OCI-LY3 (cell line): Measurements from ENCODE around the gene TCP11.
A peak's percentile ranks its signal among the peaks of the same experiment; 100 is the strongest.
"Not testable (repeated sequence)": the region's sequence is repeated elsewhere in the genome, so short reads cannot be mapped to it uniquely, and the experiment has no call there.

Experiments
- H2AFZ ChIP-seq: fragments of 200-600, 300-600 bp; shearing (Covaris generic); 2 replicates; pipeline ENCODE4 v1.6.0; 2014; ENCODE audit warnings: antibody characterized with exemption, low read depth, low read length
- H3K27ac ChIP-seq: fragments of 200-600, 300-600 bp; sonication (generic); 2 replicates; pipeline ENCODE4 v1.5.1; 2014; ENCODE audit warnings: mild to moderate bottlenecking, low read length, moderate library complexity, mixed read lengths
- H3K27me3 ChIP-seq: fragments of 200-600, 300-600 bp; sonication (generic); 2 replicates; pipeline ENCODE4 v1.6.1; 2014; ENCODE audit warnings: low read depth, low read length, mixed read lengths
- H3K36me3 ChIP-seq: fragments of 200-600, 300-600 bp; sonication (generic); replicated peaks from 2 replicates; pipeline ENCODE3; 2014; ENCODE audit warnings: low read depth, low read length, mixed read lengths
- H3K4me1 ChIP-seq: fragments of 300-600, 200-600 bp; sonication (generic); 2 replicates; pipeline ENCODE4 v1.6.1; 2014; ENCODE audit warnings: low read length, mixed read lengths
- H3K4me2 ChIP-seq: fragments of 200-600, 300-600 bp; sonication (generic); 2 replicates; pipeline ENCODE4 v1.6.1; 2014; ENCODE audit warnings: low read length, mixed read lengths
- H3K4me3 ChIP-seq: fragments of 300-600, 200-600 bp; sonication (generic); 2 replicates; pipeline ENCODE4 v1.5.1; 2014; ENCODE audit warnings: antibody characterized with exemption, mild to moderate bottlenecking, low read length, moderate library complexity
- H3K79me2 ChIP-seq: fragments of 300-600, 200-600 bp; shearing (Covaris generic); 2 replicates; pipeline ENCODE4 v1.6.1; 2014; ENCODE audit warnings: mild to moderate bottlenecking, low read length, mixed read lengths
- H3K9ac ChIP-seq: fragments of 300-600, 200-600 bp; shearing (Covaris generic); 2 replicates; pipeline ENCODE4 v1.6.0; 2014; ENCODE audit warnings: mild to moderate bottlenecking, low read length, moderate library complexity
- H3K9me3 ChIP-seq: fragments of 200-600, 300-600 bp; shearing (Covaris generic); 2 replicates; pipeline ENCODE4 v1.6.1; 2014; ENCODE audit warnings: low read length, mixed read lengths; ENCODE audit not compliant: insufficient read depth
- H4K20me1 ChIP-seq: fragments of 200-600, 300-600 bp; sonication (generic); 2 replicates; pipeline ENCODE4 v1.6.1; 2016; ENCODE audit warnings: low read length, mixed read lengths; ENCODE audit not compliant: insufficient read depth
- CTCF ChIP-seq: fragments of 200-600, 300-600 bp; sonication (generic); IDR thresholded peaks from 2 replicates; pipeline ENCODE4 v1.5.1; 2014; ENCODE audit warnings: antibody characterized with exemption, low read length, low read depth
- EZH2phosphoT487 ChIP-seq: fragments of 200-600 bp; shearing (Covaris generic); IDR thresholded peaks from 2 replicates; pipeline ENCODE4 v1.6.1; 2018; ENCODE audit warnings: antibody characterized with exemption, mixed run types, low read depth

TCP11 gene

GRCh38 chr6:35120746-35121145 is 20.4 kb downstream of the TCP11 start:
- no peak overlapping the region for H3K4me3 ChIP-seq
- H2AFZ ChIP-seq: no peak overlapping the region
- no peaks in the 10 kb centered on the region for H3K9me3 ChIP-seq
- H4K20me1 ChIP-seq: no peaks in the 10 kb centered on the region
- H3K4me1 ChIP-seq: peaks cover 20% of the 10 kb centered on the region
- no peak overlapping the region for H3K9ac ChIP-seq
- H3K79me2 ChIP-seq: no peaks in the 10 kb centered on the region
- no peak for TF ChIP-seq CTCF
- TF ChIP-seq EZH2phosphoT487: no peak
- H3K27ac ChIP-seq: no peak overlapping the region
- H3K27me3 ChIP-seq: no peaks in the 10 kb centered on the region
- no peaks in the 10 kb centered on the region for H3K36me3 ChIP-seq
- no peak overlapping the region for H3K4me2 ChIP-seq

GRCh38 chr6:35108309-35108885 is 32.7 kb downstream of the TCP11 start:
- H3K27me3 ChIP-seq: no peaks in the 10 kb centered on the region
- H3K4me3 ChIP-seq: no peak overlapping the region
- H3K36me3 ChIP-seq: peaks cover 3% of the 10 kb centered on the region
- H3K4me1 ChIP-seq: peaks cover 28% of the 10 kb centered on the region
- TF ChIP-seq CTCF: no peak
- no peak for TF ChIP-seq EZH2phosphoT487
- H3K9ac ChIP-seq: no peak overlapping the region
- H3K27ac ChIP-seq: no peak overlapping the region
- no peaks in the 10 kb centered on the region for H4K20me1 ChIP-seq
- H3K79me2 ChIP-seq: no peaks in the 10 kb centered on the region
- no peaks in the 10 kb centered on the region for H3K9me3 ChIP-seq
- 0 out of 2 replicates have a peak overlapping the region, but pooled peaks have one; percentile 23 for H2AFZ ChIP-seq
- no peak overlapping the region for H3K4me2 ChIP-seq

GRCh38 chr6:35107761-35108160 is 33.4 kb downstream of the TCP11 start:
- H3K4me3 ChIP-seq: peak overlapping the region; percentile 52; the same call in 1 of the 2 replicates
- not testable (repeated sequence) for H4K20me1 ChIP-seq, H3K79me2 ChIP-seq, H2AFZ ChIP-seq, H3K36me3 ChIP-seq, H3K9me3 ChIP-seq, H3K27me3 ChIP-seq
- peaks cover 28% of the 10 kb centered on the region for H3K4me1 ChIP-seq
- H3K27ac ChIP-seq: peak overlapping the region; percentile 89
- peak overlapping the region; percentile 28; the same call in 1 of the 2 replicates for H3K9ac ChIP-seq
- H3K4me2 ChIP-seq: peak overlapping the region; percentile 68

- not testable (repeated sequence) for H4K20me1 ChIP-seq, H3K27me3 ChIP-seq, H3K36me3 ChIP-seq, H3K9me3 ChIP-seq, H3K79me2 ChIP-seq
- Histone ChIP-seq H3K4me3 (peak overlapping the region; percentile 52), H3K9ac (peak overlapping the region; percentile 63; the same call in 1 of the 2 replicates), H2AFZ (peak overlapping the region; percentile 91), H3K4me2 (peak overlapping the region; percentile 68), H3K4me1 (peaks cover 28% of the 10 kb centered on the region), H3K27ac (peak overlapping the region; percentile 89)
Observed at GRCh38 chr6:35107208-35107607, 33.9 kb downstream of the TCP11 start.

GRCh38 chr6:35106061-35106460 is 35.1 kb downstream of the TCP11 start:
- not testable (repeated sequence) for H3K79me2 ChIP-seq, H3K9ac ChIP-seq, H3K27me3 ChIP-seq, H3K9me3 ChIP-seq, H3K36me3 ChIP-seq, H4K20me1 ChIP-seq, H3K4me3 ChIP-seq, H2AFZ ChIP-seq
- H3K4me2 ChIP-seq: 0 out of 2 replicates have a peak overlapping the region, but pooled peaks have one; percentile 68
- peak overlapping the region; percentile 89; the same call in 1 of the 2 replicates for H3K27ac ChIP-seq
- peaks cover 28% of the 10 kb centered on the region for H3K4me1 ChIP-seq
